GM23338 (cell line): ENCODE results near the gene STIM1. TPM values are rescaled to one million over a fixed set of nuclear protein-coding genes. Genes with fewer than 3 reads are reported as not detected.

Experiments
- ATAC-seq: fragments of 200-7000 bp; cut with Tn5 transposase; 3 replicates; pipeline ENCODE4 v1.9.1; 2020
- DNase-seq: peaks from one replicate; pipeline ENCODE4 v3.0.0-alpha.2; 2015; ENCODE audit warnings: low spot score
- H2AFZ ChIP-seq: fragments of 200-600 bp; sonication (generic); 2 replicates; pipeline ENCODE4 v1.8.0; 2016; ENCODE audit warnings: antibody characterized with exemption, mild to moderate bottlenecking, moderate library complexity
- H3F3A ChIP-seq: fragments of 200-600 bp; sonication (generic); replicated peaks from 2 replicates; pipeline ENCODE4 v1.8.0; 2017; ENCODE audit warnings: antibody characterized with exemption, mixed run types, low read depth
- H3K27ac ChIP-seq: fragments of 200-600 bp; sonication (generic); 2 replicates; pipeline ENCODE4 v1.6.1; 2016; ENCODE audit warnings: low read depth
- H3K27me3 ChIP-seq: fragments of 200-600 bp; sonication (generic); 2 replicates; pipeline ENCODE4 v1.8.0; 2016; ENCODE audit warnings: mild to moderate bottlenecking, mixed run types, moderate library complexity; ENCODE audit not compliant: insufficient read depth
- H3K36me3 ChIP-seq: fragments of 200-600 bp; sonication (generic); 2 replicates; pipeline ENCODE4 v1.8.0; 2016; ENCODE audit warnings: mild to moderate bottlenecking; ENCODE audit not compliant: insufficient read depth
- H3K4me1 ChIP-seq: fragments of 200-600 bp; sonication (generic); 2 replicates; pipeline ENCODE4 v1.8.0; 2016; ENCODE audit warnings: mild to moderate bottlenecking, moderate library complexity; ENCODE audit not compliant: insufficient read depth
- H3K4me2 ChIP-seq: fragments of 200-600 bp; sonication (generic); 2 replicates; pipeline ENCODE4 v1.7.1; 2017; ENCODE audit warnings: mixed run types
- H3K4me3 ChIP-seq: fragments of 200-600 bp; sonication (generic); 2 replicates; pipeline ENCODE4 v1.6.1; 2016; ENCODE audit warnings: mixed run types
- H3K79me2 ChIP-seq: fragments of 200-600 bp; sonication (generic); replicated peaks from 2 replicates; pipeline ENCODE4 v1.8.0; 2017; ENCODE audit warnings: mild to moderate bottlenecking; ENCODE audit not compliant: insufficient read depth
- H3K9me2 ChIP-seq: fragments of 200-600 bp; sonication (generic); 2 replicates; pipeline ENCODE4 v1.8.0; 2017; ENCODE audit not compliant: insufficient read depth
- H4K20me1 ChIP-seq: fragments of 200-600 bp; sonication (generic); replicated peaks from 2 replicates; pipeline ENCODE4 v1.8.0; 2017; ENCODE audit warnings: mild to moderate bottlenecking; ENCODE audit not compliant: insufficient read depth
- H3K27ac Mint-ChIP-seq: 2 replicates; pipeline ENCODE4 v1.8.0; 2020; ENCODE audit warnings: inconsistent platforms, mild to moderate bottlenecking, moderate library complexity, mixed read lengths
- H3K27me3 Mint-ChIP-seq: 3 replicates; pipeline ENCODE4 v1.8.0; 2022; ENCODE audit warnings: low read depth, mild to moderate bottlenecking, moderate library complexity, mixed read lengths, inconsistent platforms; ENCODE audit not compliant: insufficient read depth, poor library complexity
- H3K36me3 Mint-ChIP-seq: 3 replicates; pipeline ENCODE4 v1.8.0; 2021; ENCODE audit warnings: low read depth, mild to moderate bottlenecking, inconsistent platforms, moderate library complexity, mixed read lengths
- H3K4me1 Mint-ChIP-seq: 3 replicates; pipeline ENCODE4 v1.8.0; 2020; ENCODE audit warnings: mild to moderate bottlenecking, inconsistent platforms, mixed read lengths
- H3K4me3 Mint-ChIP-seq: 3 replicates; pipeline ENCODE4 v1.8.0; 2021; ENCODE audit warnings: moderate library complexity, mild to moderate bottlenecking, inconsistent platforms, mixed read lengths
- H3K9me3 Mint-ChIP-seq: 3 replicates; pipeline ENCODE4 v1.8.0; 2020; ENCODE audit warnings: moderate library complexity, mild to moderate bottlenecking, inconsistent platforms, mixed read lengths
- CREB1 ChIP-seq: fragments of 250-450 bp; sonication (Bioruptor Pico); IDR thresholded peaks from 2 replicates; pipeline ENCODE4 v1.5.0; 2020; ENCODE audit warnings: low read depth, mild to moderate bottlenecking, moderate library complexity
- CTCF ChIP-seq, 2 experiments: fragments of 200-600 bp in 1 of 2; sonication (generic) in 1 of 2; conservative IDR thresholded peaks; 2 replicates each; pipeline versions ENCODE4 v1.5.1 to v1.6.1; 2016 to 2017; ENCODE audit warnings: antibody characterized with exemption in 2 of 2, low read depth in 2 of 2, mild to moderate bottlenecking in 2 of 2, moderate library complexity in 1 of 2
- ETS1 ChIP-seq: IDR thresholded peaks from 2 replicates; pipeline ENCODE4 v1.6.1; 2016; ENCODE audit warnings: antibody characterized with exemption
- EZH2 ChIP-seq: fragments of 200-600 bp; sonication (generic); IDR thresholded peaks from one replicate; pipeline ENCODE4 v1.8.0; 2017; ENCODE audit warnings: antibody characterized with exemption, mild to moderate bottlenecking, low read depth; ENCODE audit not compliant: unreplicated experiment
- EZH2phosphoT487 ChIP-seq: fragments of 200-600 bp; sonication (generic); IDR thresholded peaks from one replicate; pipeline ENCODE4 v1.8.1; 2018; ENCODE audit warnings: antibody characterized with exemption; ENCODE audit not compliant: unreplicated experiment
- JUNB ChIP-seq: IDR thresholded peaks from one replicate; pipeline ENCODE4 v1.6.1; 2016; ENCODE audit warnings: antibody characterized with exemption; ENCODE audit not compliant: unreplicated experiment
- NANOG ChIP-seq: IDR thresholded peaks from 2 replicates; pipeline ENCODE4 v1.6.1; 2016; ENCODE audit warnings: antibody characterized with exemption, borderline replicate concordance
- POLR2AphosphoS5 ChIP-seq: IDR thresholded peaks from 2 replicates; pipeline ENCODE4 v1.6.1; 2016; ENCODE audit warnings: antibody characterized with exemption, low read depth
- REST ChIP-seq: IDR thresholded peaks from one replicate; pipeline ENCODE4 v1.6.1; 2018; ENCODE audit warnings: antibody characterized with exemption; ENCODE audit not compliant: unreplicated experiment
- STAT1 ChIP-seq: IDR thresholded peaks from one replicate; pipeline ENCODE4 v1.6.1; 2016; ENCODE audit warnings: antibody characterized with exemption; ENCODE audit not compliant: unreplicated experiment
- ZNF114 ChIP-seq: fragments of 250-450 bp; sonication (Bioruptor Pico); IDR thresholded peaks from 2 replicates; pipeline ENCODE4 v1.5.0; 2020; ENCODE audit warnings: mild to moderate bottlenecking, moderate library complexity
- ZNF331 ChIP-seq: fragments of 250-450 bp; sonication (Bioruptor Pico); IDR thresholded peaks from 2 replicates; pipeline ENCODE4 v1.5.0; 2020; ENCODE audit warnings: low read depth, mild to moderate bottlenecking, moderate library complexity
- ZNF462 ChIP-seq: fragments of 250-450 bp; sonication (Bioruptor Pico); IDR thresholded peaks from 2 replicates; pipeline ENCODE4 v1.5.0; 2020; ENCODE audit warnings: mild to moderate bottlenecking, moderate library complexity
- polyA plus RNA-seq: library from polyadenylated mRNA; unstranded; fragments of >200 nt; fragmentation: Nextera tagmentation; extraction: Ambion mirVana; gene quantifications from 2 replicates; pipeline ENCODE4 v1.2.1, GENCODE V29; 2016
- total RNA-seq: library from RNA; depleted of rRNA; stranded (reverse); fragments of >200 nt; shearing (Covaris generic); gene quantifications from 2 replicates; pipeline ENCODE4 v1.2.3, GENCODE V29; 2014

STIM1 gene
- total and polyA plus RNA-seq, 2 experiments from 2014 or later, result 3.5 to 14.0 TPM

- Histone ChIP-seq H3K4me2 (no peak overlapping the region), H3K4me3 (no peak overlapping the region), H3F3A (no peaks in the 10 kb centered on the region), H3K4me1 (no peaks in the 10 kb centered on the region), H3K36me3 (no peaks in the 10 kb centered on the region), H3K9me2 (no peaks in the 10 kb centered on the region), H3K27ac (no peak overlapping the region), H3K27me3 (no peaks in the 10 kb centered on the region), H3K79me2 (no peaks in the 10 kb centered on the region), H2AFZ (no peak overlapping the region), H4K20me1 (0 out of 2 replicates have a peak, but pooled peaks cover 3% of the 10 kb centered on the region)
- no peak for ATAC-seq
- no peaks in the 10 kb centered on the region for H3K9me3 Mint-ChIP-seq
- H3K4me3 Mint-ChIP-seq, result no peak overlapping the region
- H3K36me3 Mint-ChIP-seq, result no peaks in the 10 kb centered on the region
- no peak for TF ChIP-seq STAT1
- no peak for TF ChIP-seq REST
- TF ChIP-seq EZH2phosphoT487, result no peak
- no peak for TF ChIP-seq JUNB
- TF ChIP-seq CREB1 (CRISPR knock-in tag), result no peak
- TF ChIP-seq ETS1, result no peak
- TF ChIP-seq ZNF114 (CRISPR knock-in tag), result no peak
- no peak for TF ChIP-seq CTCF (conservative IDR thresholded peaks at IDR 0.05; ENCODE audit: low read depth in 2 of 2)
- TF ChIP-seq POLR2AphosphoS5, result no peak
- TF ChIP-seq ZNF331 (CRISPR knock-in tag), result no peak
- TF ChIP-seq EZH2, result no peak
- TF ChIP-seq ZNF462, result no peak
- TF ChIP-seq NANOG, result no peak
- H3K4me1 Mint-ChIP-seq, result no peaks in the 10 kb centered on the region
- H3K27me3 Mint-ChIP-seq, result no peaks in the 10 kb centered on the region
- DNase-seq, result no peak
- H3K27ac Mint-ChIP-seq, result no peak overlapping the region
Measured at GRCh38 chr11:3886985-3887384, 31.5 kb downstream of the STIM1 start.
